WTC11 (cell line): Measurements from ENCODE around the gene NTF3.

ENCODE experiments used
- ATF1 ChIP-seq: sonication (generic); formaldehyde crosslinking; IDR thresholded peaks from 2 replicates; pipeline ENCODE4 v1.8.1; 2023; ENCODE audit warnings: mild to moderate bottlenecking, moderate library complexity, missing genetic modification reagents
- ELF4 ChIP-seq: sonication (generic); formaldehyde crosslinking; IDR thresholded peaks from 2 replicates; pipeline ENCODE4 v1.8.1; 2022; ENCODE audit warnings: low read depth, mild to moderate bottlenecking, moderate library complexity, missing genetic modification reagents
- IRF2 ChIP-seq: sonication (generic); formaldehyde crosslinking; IDR thresholded peaks from 2 replicates; pipeline ENCODE4 v1.8.0; 2022; ENCODE audit warnings: low read depth, missing genetic modification reagents, borderline replicate concordance
- NR3C1 ChIP-seq: sonication (generic); formaldehyde crosslinking; conservative IDR thresholded peaks from 2 replicates; pipeline ENCODE4 v1.8.1; 2023; ENCODE audit warnings: low read depth, mild to moderate bottlenecking, missing genetic modification reagents
- SP1 ChIP-seq: sonication (generic); formaldehyde crosslinking; conservative IDR thresholded peaks from 2 replicates; pipeline ENCODE4 v1.8.1; 2022; ENCODE audit warnings: missing genetic modification reagents
- TF ChIP-seq, protein P1 (sequence below): sonication (generic); formaldehyde crosslinking; conservative IDR thresholded peaks from 2 replicates; pipeline ENCODE4 v1.8.1; 2022; ENCODE audit warnings: mild to moderate bottlenecking, missing genetic modification reagents
- TF ChIP-seq, protein P2 (sequence below): fragments of 200-600 bp; IDR thresholded peaks from 2 replicates; pipeline ENCODE4 v1.8.0; 2022; ENCODE audit warnings: antibody characterized with exemption
- TF ChIP-seq, protein P3 (sequence below): sonication (generic); formaldehyde crosslinking; IDR thresholded peaks from 2 replicates; pipeline ENCODE4 v1.8.0; 2022; ENCODE audit warnings: mild to moderate bottlenecking, missing genetic modification reagents
- TF ChIP-seq, protein P4 (sequence below): sonication (generic); formaldehyde crosslinking; IDR thresholded peaks from 2 replicates; pipeline ENCODE4 v1.8.1; 2022; ENCODE audit warnings: low read depth, missing genetic modification reagents, borderline replicate concordance

DNA sequence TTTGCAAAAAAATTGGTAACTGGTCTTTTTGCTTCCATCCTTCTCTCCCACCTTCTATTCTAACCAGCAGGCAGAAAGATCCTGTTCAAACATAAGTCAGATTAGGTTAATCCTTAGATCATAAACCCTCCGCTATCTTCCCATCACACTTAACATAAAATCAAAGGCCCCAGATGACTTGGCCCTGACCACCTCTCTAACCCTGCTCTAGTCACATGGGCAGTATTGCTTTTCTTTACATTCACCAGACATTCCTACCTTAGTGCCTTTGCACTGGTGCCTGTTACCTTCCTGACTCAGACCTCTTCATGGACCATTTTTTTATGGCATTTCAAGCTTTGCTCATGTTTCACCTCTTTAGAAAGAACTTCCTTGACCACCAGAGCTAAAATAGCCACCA lies 83.5 kb downstream of the NTF3 start:
- TF ChIP-seq, protein P1, sequence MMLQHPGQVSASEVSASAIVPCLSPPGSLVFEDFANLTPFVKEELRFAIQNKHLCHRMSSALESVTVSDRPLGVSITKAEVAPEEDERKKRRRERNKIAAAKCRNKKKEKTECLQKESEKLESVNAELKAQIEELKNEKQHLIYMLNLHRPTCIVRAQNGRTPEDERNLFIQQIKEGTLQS (CRISPR knock-in tag), result no peak
- no peak for TF ChIP-seq ELF4
- TF ChIP-seq, protein P2, sequence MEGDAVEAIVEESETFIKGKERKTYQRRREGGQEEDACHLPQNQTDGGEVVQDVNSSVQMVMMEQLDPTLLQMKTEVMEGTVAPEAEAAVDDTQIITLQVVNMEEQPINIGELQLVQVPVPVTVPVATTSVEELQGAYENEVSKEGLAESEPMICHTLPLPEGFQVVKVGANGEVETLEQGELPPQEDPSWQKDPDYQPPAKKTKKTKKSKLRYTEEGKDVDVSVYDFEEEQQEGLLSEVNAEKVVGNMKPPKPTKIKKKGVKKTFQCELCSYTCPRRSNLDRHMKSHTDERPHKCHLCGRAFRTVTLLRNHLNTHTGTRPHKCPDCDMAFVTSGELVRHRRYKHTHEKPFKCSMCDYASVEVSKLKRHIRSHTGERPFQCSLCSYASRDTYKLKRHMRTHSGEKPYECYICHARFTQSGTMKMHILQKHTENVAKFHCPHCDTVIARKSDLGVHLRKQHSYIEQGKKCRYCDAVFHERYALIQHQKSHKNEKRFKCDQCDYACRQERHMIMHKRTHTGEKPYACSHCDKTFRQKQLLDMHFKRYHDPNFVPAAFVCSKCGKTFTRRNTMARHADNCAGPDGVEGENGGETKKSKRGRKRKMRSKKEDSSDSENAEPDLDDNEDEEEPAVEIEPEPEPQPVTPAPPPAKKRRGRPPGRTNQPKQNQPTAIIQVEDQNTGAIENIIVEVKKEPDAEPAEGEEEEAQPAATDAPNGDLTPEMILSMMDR, result no peak
- TF ChIP-seq ATF1 (CRISPR knock-in tag), result no peak
- TF ChIP-seq, protein P3, sequence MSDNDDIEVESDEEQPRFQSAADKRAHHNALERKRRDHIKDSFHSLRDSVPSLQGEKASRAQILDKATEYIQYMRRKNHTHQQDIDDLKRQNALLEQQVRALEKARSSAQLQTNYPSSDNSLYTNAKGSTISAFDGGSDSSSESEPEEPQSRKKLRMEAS (CRISPR knock-in tag), result no peak
- TF ChIP-seq NR3C1 (CRISPR knock-in tag), result no peak
- no peak for TF ChIP-seq SP1 (CRISPR knock-in tag)
- TF ChIP-seq, protein P4, sequence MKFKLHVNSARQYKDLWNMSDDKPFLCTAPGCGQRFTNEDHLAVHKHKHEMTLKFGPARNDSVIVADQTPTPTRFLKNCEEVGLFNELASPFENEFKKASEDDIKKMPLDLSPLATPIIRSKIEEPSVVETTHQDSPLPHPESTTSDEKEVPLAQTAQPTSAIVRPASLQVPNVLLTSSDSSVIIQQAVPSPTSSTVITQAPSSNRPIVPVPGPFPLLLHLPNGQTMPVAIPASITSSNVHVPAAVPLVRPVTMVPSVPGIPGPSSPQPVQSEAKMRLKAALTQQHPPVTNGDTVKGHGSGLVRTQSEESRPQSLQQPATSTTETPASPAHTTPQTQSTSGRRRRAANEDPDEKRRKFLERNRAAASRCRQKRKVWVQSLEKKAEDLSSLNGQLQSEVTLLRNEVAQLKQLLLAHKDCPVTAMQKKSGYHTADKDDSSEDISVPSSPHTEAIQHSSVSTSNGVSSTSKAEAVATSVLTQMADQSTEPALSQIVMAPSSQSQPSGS (CRISPR knock-in tag), result no peak
- no peak for TF ChIP-seq IRF2
